GM18858 (cell line): ENCODE data around the gene PDZRN3.

Experiments used
- ATAC-seq: cut with Tn5 transposase; IDR thresholded peaks from one replicate; pipeline ENCODE4 v1.9.1; 2021; ENCODE audit not compliant: unreplicated experiment

Gene PDZRN3

GRCh38 chr3:73558727-73559075 lies 66.0 kb downstream of the PDZRN3 start:
- ATAC-seq, result no peak

- no peak for ATAC-seq
These were observed 66.6 kb downstream of the PDZRN3 start for GRCh38 chr3:73557986-73558726.

GRCh38 chr3:73556520-73557372 lies 68.0 kb downstream of the PDZRN3 start:
- ATAC-seq, result no peak

- no peak for ATAC-seq
These were observed 69.7 kb downstream of the PDZRN3 start for GRCh38 chr3:73555076-73555475.

- ATAC-seq, result no peak
These were observed 72.0 kb downstream of the PDZRN3 start for GRCh38 chr3:73552700-73553099.

GRCh38 chr3:73550032-73550431 lies 74.7 kb downstream of the PDZRN3 start:
- no peak for ATAC-seq

- ATAC-seq, result no peak
These were observed 75.6 kb downstream of the PDZRN3 start for GRCh38 chr3:73549051-73549600.

- ATAC-seq, result no peak
These were observed 76.3 kb downstream of the PDZRN3 start for GRCh38 chr3:73548436-73548835.

- no peak for ATAC-seq
These were observed 77.1 kb downstream of the PDZRN3 start for GRCh38 chr3:73547427-73548248.

- no peak for ATAC-seq
These were observed 77.8 kb downstream of the PDZRN3 start for GRCh38 chr3:73546961-73547360.

GRCh38 chr3:73543412-73543811 lies 81.3 kb downstream of the PDZRN3 start:
- no peak for ATAC-seq

GRCh38 chr3:73542136-73542535 lies 82.6 kb downstream of the PDZRN3 start:
- ATAC-seq, result no peak

- ATAC-seq, result no peak
These were observed 83.6 kb downstream of the PDZRN3 start for GRCh38 chr3:73540969-73541740.

GRCh38 chr3:73538486-73538885 lies 86.3 kb downstream of the PDZRN3 start:
- no peak for ATAC-seq

GRCh38 chr3:73536952-73537351 lies 87.8 kb downstream of the PDZRN3 start:
- no peak for ATAC-seq

GRCh38 chr3:73536336-73536895 lies 88.3 kb downstream of the PDZRN3 start:
- ATAC-seq, result no peak

GRCh38 chr3:73535931-73536330 lies 88.8 kb downstream of the PDZRN3 start:
- no peak for ATAC-seq

GRCh38 chr3:73535137-73535536 lies 89.6 kb downstream of the PDZRN3 start:
- no peak for ATAC-seq

- no peak for ATAC-seq
These were observed 94.7 kb downstream of the PDZRN3 start for GRCh38 chr3:73530022-73530396.
